ENCODE results near the gene STK11.
A peak's percentile ranks its signal among the peaks of the same experiment; 100 is the strongest.

Gene STK11

DNA sequence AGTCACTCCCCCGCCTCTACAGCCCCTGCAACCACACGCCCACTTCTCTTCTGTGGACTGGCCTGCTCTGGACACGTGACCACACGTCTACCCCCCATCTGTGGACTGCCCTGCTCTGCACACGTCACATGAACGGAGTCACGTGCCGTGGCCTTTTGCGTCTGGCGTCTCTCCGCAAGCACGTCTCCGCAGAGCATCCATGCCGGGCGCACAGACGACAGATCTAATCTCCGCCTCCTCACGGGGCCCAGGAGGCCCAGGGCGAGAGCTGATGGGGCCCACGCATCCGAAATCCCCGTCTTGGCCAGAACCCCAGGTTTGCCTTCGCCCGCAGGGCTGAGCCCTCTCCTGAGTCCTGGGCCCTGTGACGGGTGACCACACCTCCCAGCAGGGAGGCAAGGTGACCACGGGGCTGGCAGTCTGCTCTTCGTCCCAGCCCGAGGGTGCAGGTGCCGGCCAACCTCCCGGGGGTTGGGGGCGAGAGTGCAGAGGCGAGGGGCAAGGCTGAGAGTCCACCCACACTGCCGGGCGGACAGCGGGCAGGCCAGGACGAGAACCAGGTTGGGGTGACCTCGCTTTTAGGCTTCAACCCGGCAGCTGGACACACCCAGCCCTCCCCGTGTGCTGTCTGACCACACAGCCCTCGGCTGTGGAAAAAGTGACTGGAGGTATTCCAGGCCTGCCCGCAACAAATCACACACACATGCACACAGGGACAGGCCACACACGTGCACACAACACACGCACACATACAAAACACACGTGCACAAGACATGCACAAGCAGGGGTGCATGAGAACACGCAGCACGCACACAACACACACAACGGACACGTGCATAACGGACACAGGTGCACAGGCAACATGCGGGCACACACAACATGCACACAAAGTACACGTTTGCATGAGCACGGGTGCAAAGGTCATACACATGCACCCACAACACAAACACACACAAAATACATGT lies 35.4 kb upstream of the STK11 start:
- peak; percentile 76 for DNase-seq (ENCODE audit: low spot score)
- ChIA-PET POLR2A (ENCODE audit: low non-redundant PET) (no interaction called here), CTCF (interaction anchor here (0.6 to 1.2 kb wide), 2 partner anchors 48 to 74 kb away, joined by 3 read pairs; no protein-coding TSS in a partner anchor)
- TF ChIP-seq CTCF (conservative IDR thresholded peaks at IDR 0.05; ENCODE audit: low read depth), result no peak
- H3K27ac ChIP-seq, result peak overlapping the region; percentile 100

- no peak for TF ChIP-seq CTCF (conservative IDR thresholded peaks at IDR 0.05; ENCODE audit: low read depth)
- no peak for DNase-seq (ENCODE audit: low spot score)
- CTCF ChIA-PET, result interaction anchor here (0.6 to 1.4 kb wide), 3 partner anchors 58 to 89 kb away, joined by 3 to 8 read pairs (median 3); no protein-coding TSS in a partner anchor
- POLR2A ChIA-PET (ENCODE audit: low non-redundant PET), result no interaction called here
- H3K27ac ChIP-seq, result peak overlapping the region; percentile 100
Measured at GRCh38 chr19:1170938-1171754, 34.4 kb upstream of the STK11 start.

GRCh38 chr19:1171755-1172352 lies 33.7 kb upstream of the STK11 start:
- peak overlapping the region; percentile 100 for H3K27ac ChIP-seq
- TF ChIP-seq CTCF (conservative IDR thresholded peaks at IDR 0.05; ENCODE audit: low read depth), result no peak
- ChIA-PET POLR2A (ENCODE audit: low non-redundant PET) (interaction anchor here (0.7 kb wide), 1 partner anchor 74 kb away, joined by 4 read pairs; no protein-coding TSS in a partner anchor), CTCF (interaction anchor here (0.5 to 1.4 kb wide), 3 partner anchors 58 to 878 kb away, joined by 3 to 8 read pairs (median 3); no protein-coding TSS in a partner anchor)
- no peak for DNase-seq (ENCODE audit: low spot score)

DNA sequence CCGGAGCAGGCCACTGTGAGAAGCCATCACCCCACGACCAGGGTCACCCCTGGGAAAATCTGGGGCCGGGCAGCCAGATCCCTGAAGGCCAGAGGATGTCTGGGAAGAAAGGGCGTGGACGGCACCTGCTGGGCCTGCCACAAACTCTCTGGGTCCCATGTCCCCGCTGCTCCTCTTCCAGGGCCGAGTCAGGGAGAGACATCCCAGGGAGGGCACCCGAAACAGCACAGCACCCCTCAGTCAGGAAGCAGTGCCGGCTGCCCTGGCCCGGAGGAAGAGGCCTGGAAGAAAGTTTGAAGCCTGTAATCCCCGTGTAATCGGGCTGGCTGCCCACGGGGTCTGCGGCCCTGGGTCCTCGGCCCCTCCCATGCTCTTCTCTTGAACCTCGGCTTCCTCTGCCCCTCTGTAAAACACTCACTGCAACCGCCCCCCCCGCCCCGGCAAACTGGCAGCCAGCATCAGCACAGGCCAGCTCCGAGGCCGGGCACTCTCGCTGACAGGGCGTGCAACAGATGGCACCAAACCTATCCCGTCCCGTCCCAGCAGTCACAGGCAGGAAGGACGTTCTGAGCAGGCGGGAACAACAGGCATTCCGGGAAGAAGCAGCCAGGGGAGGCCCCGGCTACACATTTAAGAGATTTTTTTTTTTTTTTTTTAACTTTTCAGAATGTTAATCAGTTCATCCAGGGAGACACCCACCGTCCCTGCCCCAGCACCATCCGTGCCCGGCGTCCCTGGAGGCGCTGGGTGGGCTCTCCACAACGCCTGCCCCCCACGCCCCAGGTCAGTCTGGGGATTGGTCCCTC lies 33.0 kb upstream of the STK11 start:
- POLR2A ChIA-PET (ENCODE audit: low non-redundant PET), result interaction anchor here (0.6 to 0.7 kb wide), 4 partner anchors 9 to 228 kb away, joined by 4 to 17 read pairs (median 6); no protein-coding TSS in a partner anchor
- DNase-seq (ENCODE audit: low spot score), result no peak
- TF ChIP-seq CTCF (conservative IDR thresholded peaks at IDR 0.05; ENCODE audit: low read depth), result no peak
- H3K27ac ChIP-seq, result peak overlapping the region; percentile 100
- CTCF ChIA-PET, result interaction anchor here (0.5 to 1.4 kb wide), 2 partner anchors 59 to 878 kb away, joined by 3 to 8 read pairs; no protein-coding TSS in a partner anchor

DNA sequence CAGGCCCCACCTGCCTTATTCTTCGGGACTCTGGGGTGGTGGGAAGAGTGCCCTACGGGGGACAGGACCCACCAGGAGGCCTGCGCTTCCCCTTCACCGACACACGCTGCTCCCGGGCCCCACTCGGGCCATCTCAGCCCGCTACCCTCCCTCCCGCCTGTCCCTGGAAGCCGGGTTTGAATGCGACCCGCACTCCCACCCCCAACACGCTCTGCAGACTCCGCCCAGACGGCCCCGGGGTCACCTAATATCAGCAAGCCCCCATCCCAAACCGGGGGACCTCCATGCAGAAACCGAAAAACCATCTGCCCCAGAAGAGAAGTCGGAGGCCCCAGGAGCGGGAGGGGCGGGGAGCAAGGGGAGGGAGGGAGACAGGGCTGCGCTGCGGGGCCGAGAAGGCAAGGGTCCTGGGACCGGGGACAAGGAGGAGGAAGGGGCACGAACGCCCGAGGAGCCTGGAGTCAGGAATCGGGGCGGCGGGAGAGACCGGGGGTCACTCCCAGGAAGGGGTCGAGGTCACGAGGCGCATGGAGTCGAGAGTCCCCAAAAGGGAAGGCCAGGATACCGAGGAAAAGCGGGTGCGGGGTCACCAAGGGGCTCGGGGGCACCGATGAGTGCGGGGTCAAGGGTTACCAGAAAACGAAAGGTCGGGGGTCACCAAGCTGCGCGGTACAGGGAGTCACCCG lies 32.3 kb upstream of the STK11 start:
- no peak for TF ChIP-seq CTCF (conservative IDR thresholded peaks at IDR 0.05; ENCODE audit: low read depth)
- DNase-seq (ENCODE audit: low spot score), result no peak

More for the DNA sequence above, 32.3 kb upstream of the STK11 start:
- H3K27ac ChIP-seq, result peak overlapping the region; percentile 100
- CTCF ChIA-PET, result no interaction called here
- POLR2A ChIA-PET (ENCODE audit: low non-redundant PET), result interaction anchor here (0.6 kb wide), 1 partner anchor 229 kb away, joined by 17 read pairs; no protein-coding TSS in a partner anchor

All from RWPE1 (cell line).